Airway epithelial cell (primary cell): ENCODE data around the gene MRPL16. TPM values are rescaled to one million over a fixed set of nuclear protein-coding genes. Genes with fewer than 3 reads are reported as not detected.

Experiments used
- total RNA-seq: library from RNA; depleted of rRNA; stranded (reverse); fragments of >200 nt; gene quantifications from 2 replicates; pipeline ENCODE4 v1.2.3, GENCODE V29; 2015

MRPL16 gene
- 59.7 and 66.8 TPM in 2 replicates for total RNA-seq

DNA sequence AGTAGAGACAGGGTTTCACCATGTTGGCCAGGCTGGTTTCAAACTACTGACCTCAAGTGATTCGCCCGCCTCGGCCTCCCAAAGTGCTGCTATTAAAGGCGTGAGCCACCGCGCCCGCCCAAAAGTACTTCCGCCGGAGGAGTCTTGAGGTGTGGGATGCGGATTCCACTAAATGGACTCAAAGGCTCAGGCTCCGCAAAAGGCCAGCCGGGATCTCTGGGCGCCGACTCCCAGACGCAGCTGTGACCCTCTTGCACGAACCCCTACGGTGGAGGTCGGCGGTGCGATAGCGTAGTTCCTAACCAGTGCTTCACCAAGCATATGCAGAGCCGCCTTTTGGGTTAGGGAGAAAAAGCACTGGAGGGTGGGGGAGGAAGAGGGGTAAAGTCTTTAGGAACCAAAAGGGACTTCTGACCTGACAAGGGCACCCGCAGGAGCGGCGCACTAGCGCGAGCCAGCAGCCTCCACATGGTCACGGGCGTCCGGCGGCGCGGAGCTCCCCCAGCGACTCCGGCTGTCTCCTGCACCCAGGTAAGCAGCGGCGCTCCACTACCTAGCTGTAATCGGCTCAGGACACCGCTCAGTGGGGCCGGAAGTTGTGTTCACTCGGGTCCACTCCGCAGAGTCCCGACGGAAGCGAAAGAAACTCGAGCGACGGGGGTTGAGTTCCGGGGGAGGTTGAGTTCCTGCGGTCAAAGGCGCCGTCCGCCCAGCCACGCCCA is at the start of gene MRPL16:
MRPL16 (minus strand) TSS at position 590 of the 722 bp plus-strand sequence; CDS start at position 470, 120 bp downstream.

DNA sequence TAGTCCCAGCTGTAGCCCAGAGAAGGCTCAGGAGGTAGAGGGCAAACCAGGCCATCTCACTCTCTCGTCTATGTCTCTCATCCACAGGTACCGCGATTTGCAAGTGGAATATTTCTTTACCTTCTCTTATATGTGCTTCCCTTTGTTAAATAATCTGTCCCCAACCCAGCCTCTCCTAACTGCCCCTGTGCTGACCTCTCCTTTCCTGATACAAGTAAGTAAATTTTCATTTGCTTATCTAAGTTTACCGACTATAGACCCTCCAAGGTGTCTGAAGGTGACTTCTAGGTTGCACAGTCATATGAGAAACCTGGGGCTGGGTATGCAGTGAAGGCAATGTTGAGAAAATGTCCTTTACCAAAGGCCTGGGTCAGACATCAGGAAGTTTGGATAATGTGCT is 34.8 kb upstream of the MRPL16 start, which contains the start of gene CBLIF:
CBLIF (minus strand) TSS at position 101 of the 400 bp plus-strand sequence; CDS start at position 55, 46 bp downstream.

Other genes with a start within 250 kb of the MRPL16 start
- 15.8 and 23.1 TPM in 2 replicates for gene OSBP, start 195.0 kb downstream of the MRPL16 start, total RNA-seq
- gene PATL1, start 141.7 kb downstream of the MRPL16 start, total RNA-seq = 8.5 and 9.5 TPM in 2 replicates
- not detected in 2 replicates for gene OR10V1, start 96.9 kb downstream of the MRPL16 start, total RNA-seq
- gene STX3, start 55.4 kb downstream of the MRPL16 start, total RNA-seq = 12.7 and 17.8 TPM in 2 replicates
- gene CBLIF, start 34.7 kb upstream of the MRPL16 start, total RNA-seq = not detected in 2 replicates
- 18.8 and 20.5 TPM in 2 replicates for gene TCN1, start 55.7 kb upstream of the MRPL16 start, total RNA-seq
- not detected in 2 replicates for gene OOSP3, start 68.0 kb upstream of the MRPL16 start, total RNA-seq
- not detected in 2 replicates for gene OOSP1, start 127.7 kb upstream of the MRPL16 start, total RNA-seq
- not detected in 2 replicates for gene OOSP4A, start 153.3 kb upstream of the MRPL16 start, total RNA-seq
- not detected in 2 replicates for gene OOSP4B, start 206.4 kb upstream of the MRPL16 start, total RNA-seq
- not detected in 2 replicates for gene OOSP2, start 229.6 kb upstream of the MRPL16 start, total RNA-seq
- not detected in 2 replicates for gene MS4A3, start 245.9 kb upstream of the MRPL16 start, total RNA-seq